SJSA1 (cell line): ENCODE measurements around the gene ZFP2. TPM values are rescaled to one million over a fixed set of nuclear protein-coding genes. Genes with fewer than 3 reads are reported as not detected.
"Not testable (repeated sequence)": the region's sequence is repeated elsewhere in the genome, so short reads cannot be mapped to it uniquely, and the experiment has no call there.

Experiments used
- DNase-seq, 2 experiments: peaks; one replicate each; pipeline ENCODE4 v3.0.0-alpha.2; 2015 to 2020; ENCODE audit warnings: low spot score in 2 of 2, low read depth in 1 of 2
- H3K27ac ChIP-seq: fragments of 250-450 bp; sonication (Bioruptor Pico); 2 replicates; pipeline ENCODE4 v1.5.1; 2020; ENCODE audit warnings: mild to moderate bottlenecking, moderate library complexity
- H3K27me3 ChIP-seq: fragments of 250-450 bp; sonication (Bioruptor Pico); replicated peaks from 2 replicates; pipeline ENCODE4 v1.5.1; 2020; ENCODE audit warnings: mild to moderate bottlenecking, moderate library complexity
- H3K36me3 ChIP-seq: fragments of 250-450 bp; sonication (Bioruptor Pico); 2 replicates; pipeline ENCODE4 v1.5.1; 2020; ENCODE audit warnings: mild to moderate bottlenecking
- H3K4me1 ChIP-seq: fragments of 250-450 bp; sonication (Bioruptor Pico); replicated peaks from 2 replicates; pipeline ENCODE4 v1.6.1; 2021; ENCODE audit warnings: mild to moderate bottlenecking
- H3K4me3 ChIP-seq: fragments of 250-450 bp; sonication (Bioruptor Pico); 2 replicates; pipeline ENCODE4 v1.5.1; 2020; ENCODE audit warnings: mild to moderate bottlenecking
- H3K9me3 ChIP-seq: fragments of 250-450 bp; sonication (Bioruptor Pico); replicated peaks from 2 replicates; pipeline ENCODE4 v1.5.1; 2020; ENCODE audit warnings: mild to moderate bottlenecking
- total RNA-seq: library from RNA; depleted of rRNA; stranded (reverse); fragments of >200 nt; shearing (Covaris generic); gene quantifications from 2 replicates; pipeline ENCODE4 v1.2.3, GENCODE V29; 2014; rRNA removed

Gene ZFP2
- total RNA-seq = not detected in 2 replicates

- Histone ChIP-seq H3K27ac (no peak within 1 kb of the TSS), H3K27me3 (0 out of 2 replicates have a peak, but pooled peaks cover 4% of the 10 kb centered on the region), H3K9me3 (peaks cover 27% of the 10 kb centered on the region), H3K36me3 (no peaks in the 10 kb centered on the region), H3K4me1 (peaks cover 6% of the 10 kb centered on the region), H3K4me3 (peak within 1 kb of the TSS; percentile 42)
- peak in 1 of 2 experiments; percentile 26 for DNase-seq
Observed at GRCh38 chr5:178895615-178896571, at the start of gene ZFP2. ZFP2 (plus strand) TSS chr5:178895913; CDS start chr5:178931314, 35,401 bp downstream.

DNA sequence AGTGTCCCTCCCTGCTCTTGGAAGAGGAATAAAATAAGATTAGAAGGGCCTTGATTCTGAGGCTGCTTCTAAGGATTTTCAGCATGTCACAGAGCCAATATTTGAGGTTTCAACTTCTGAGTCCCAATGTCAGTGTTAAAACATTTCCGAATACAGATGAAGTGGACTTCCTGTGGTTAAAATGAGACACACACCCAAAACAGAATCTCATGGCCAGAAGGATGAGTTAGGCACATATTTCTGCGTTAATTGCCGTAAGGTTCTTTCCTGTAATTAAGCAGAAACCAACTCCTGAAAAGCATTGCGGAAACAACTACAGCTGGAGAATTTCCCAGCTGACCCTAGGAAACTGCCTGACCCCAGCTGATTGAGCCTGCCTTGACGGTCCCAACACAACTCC lies 46.4 kb upstream of the ZFP2 start:
- Histone ChIP-seq H3K4me3 (no peak overlapping the region), H3K4me1 (no peaks in the 10 kb centered on the region), H3K36me3 (no peaks in the 10 kb centered on the region), H3K27me3 (no peaks in the 10 kb centered on the region), H3K9me3 (peaks cover 26% of the 10 kb centered on the region), H3K27ac (no peak overlapping the region)
- DNase-seq = no peak

- Histone ChIP-seq H3K27me3 (no peaks in the 10 kb centered on the region), H3K9me3 (peaks cover 22% of the 10 kb centered on the region), H3K4me3 (no peak overlapping the region), H3K27ac (no peak overlapping the region), H3K36me3 (no peaks in the 10 kb centered on the region), H3K4me1 (no peaks in the 10 kb centered on the region)
- peak in 1 of 2 experiments; percentile 6 for DNase-seq
Observed at GRCh38 chr5:178851951-178852350, 43.8 kb upstream of the ZFP2 start.

GRCh38 chr5:178854284-178854683 lies 41.4 kb upstream of the ZFP2 start:
- Histone ChIP-seq H3K4me1 (no peaks in the 10 kb centered on the region), H3K27me3 (no peaks in the 10 kb centered on the region), H3K27ac (no peak overlapping the region), H3K9me3 (peaks cover 14% of the 10 kb centered on the region), H3K4me3 (no peak overlapping the region), H3K36me3 (no peaks in the 10 kb centered on the region)
- peak in 1 of 2 experiments; percentile 39 for DNase-seq

GRCh38 chr5:178859625-178860521 lies 35.8 kb upstream of the ZFP2 start, which contains the start of gene ZNF354B:
ZNF354B (plus strand) TSS chr5:178859953; CDS start chr5:178861048, 1,095 bp downstream.
- peak within 1 kb of the TSS; percentile 81 for H3K4me3 ChIP-seq

GRCh38 chr5:178860615-178861014 lies 35.1 kb upstream of the ZFP2 start:
- H3K27ac ChIP-seq = peak overlapping the region; percentile 38; the same call in 1 of the 2 replicates
- not testable (repeated sequence) for H3K4me1 ChIP-seq, H3K27me3 ChIP-seq

More at GRCh38 chr5:178859625-178860521, 35.8 kb upstream of the ZFP2 start, which contains the start of gene ZNF354B:
- peak within 1 kb of the TSS; percentile 38 for H3K27ac ChIP-seq
- H3K27me3 ChIP-seq = no peaks in the 10 kb centered on the region
- peaks cover 42% of the 10 kb centered on the region for H3K36me3 ChIP-seq
- H3K9me3 ChIP-seq = peaks cover 3% of the 10 kb centered on the region
- H3K4me1 ChIP-seq = no peaks in the 10 kb centered on the region
- peak; percentile 91 to 92 for DNase-seq

GRCh38 chr5:178861627-178862026 lies 34.1 kb upstream of the ZFP2 start:
- H3K27ac ChIP-seq = no peak overlapping the region
- H3K27me3 ChIP-seq = no peaks in the 10 kb centered on the region
- peaks cover 7% of the 10 kb centered on the region for H3K9me3 ChIP-seq
- no peak overlapping the region for H3K4me3 ChIP-seq
- no peaks in the 10 kb centered on the region for H3K4me1 ChIP-seq
- DNase-seq = no peak
- peaks cover 60% of the 10 kb centered on the region for H3K36me3 ChIP-seq

More at GRCh38 chr5:178860615-178861014, 35.1 kb upstream of the ZFP2 start:
- H3K36me3 ChIP-seq = peaks cover 49% of the 10 kb centered on the region
- H3K9me3 ChIP-seq, DNase-seq: not testable (repeated sequence)
- peak overlapping the region; percentile 81 for H3K4me3 ChIP-seq

DNA sequence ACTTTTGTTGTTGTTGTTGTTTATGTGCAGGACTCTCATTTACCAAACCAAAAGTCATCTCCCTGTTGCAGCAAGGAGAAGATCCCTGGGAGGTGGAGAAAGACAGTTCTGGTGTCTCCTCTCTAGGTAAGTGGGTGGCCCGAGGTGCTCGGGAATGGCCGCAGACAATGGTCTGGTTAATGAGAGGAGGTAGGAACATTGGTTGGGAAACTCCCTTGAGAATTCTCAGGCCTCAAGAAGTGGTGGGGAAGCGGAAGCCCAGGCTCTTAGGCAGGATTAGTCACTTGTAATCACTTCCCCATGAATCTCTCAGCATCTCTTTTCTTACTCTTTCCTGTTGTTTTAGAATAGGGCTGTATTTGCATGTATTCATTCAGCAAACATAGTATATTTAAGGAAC lies 28.8 kb upstream of the ZFP2 start:
- H3K36me3 ChIP-seq = peaks cover 85% of the 10 kb centered on the region
- H3K4me1 ChIP-seq = no peaks in the 10 kb centered on the region
- H3K9me3 ChIP-seq = peaks cover 8% of the 10 kb centered on the region
- H3K27ac ChIP-seq = no peak overlapping the region
- no peak for DNase-seq
- H3K4me3 ChIP-seq = no peak overlapping the region
- H3K27me3 ChIP-seq = no peaks in the 10 kb centered on the region

DNA sequence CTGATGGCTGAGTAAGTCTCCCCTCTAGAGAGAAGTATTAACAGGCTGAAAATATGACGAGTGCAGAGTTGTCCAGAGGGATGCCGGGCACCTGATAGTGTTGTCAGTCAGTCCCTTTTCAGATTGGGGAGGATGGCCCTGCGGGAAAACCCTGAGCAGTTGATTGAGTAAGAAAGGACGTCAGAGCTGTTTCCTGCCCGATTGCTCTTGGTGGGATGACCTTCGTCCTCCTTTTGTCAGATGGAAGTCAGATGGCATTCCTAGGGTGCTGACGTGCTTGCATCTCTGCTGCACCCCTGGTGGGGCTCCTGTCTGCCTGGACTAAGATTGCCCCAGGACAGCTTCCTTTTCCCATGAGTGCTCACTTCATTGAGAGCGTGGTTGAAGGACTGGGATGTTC lies 26.1 kb upstream of the ZFP2 start:
- DNase-seq = no peak
- no peak overlapping the region for H3K27ac ChIP-seq
- no peaks in the 10 kb centered on the region for H3K4me1 ChIP-seq
- peaks cover 19% of the 10 kb centered on the region for H3K9me3 ChIP-seq
- H3K36me3 ChIP-seq = peaks cover 84% of the 10 kb centered on the region
- H3K4me3 ChIP-seq = no peak overlapping the region
- no peaks in the 10 kb centered on the region for H3K27me3 ChIP-seq

DNA sequence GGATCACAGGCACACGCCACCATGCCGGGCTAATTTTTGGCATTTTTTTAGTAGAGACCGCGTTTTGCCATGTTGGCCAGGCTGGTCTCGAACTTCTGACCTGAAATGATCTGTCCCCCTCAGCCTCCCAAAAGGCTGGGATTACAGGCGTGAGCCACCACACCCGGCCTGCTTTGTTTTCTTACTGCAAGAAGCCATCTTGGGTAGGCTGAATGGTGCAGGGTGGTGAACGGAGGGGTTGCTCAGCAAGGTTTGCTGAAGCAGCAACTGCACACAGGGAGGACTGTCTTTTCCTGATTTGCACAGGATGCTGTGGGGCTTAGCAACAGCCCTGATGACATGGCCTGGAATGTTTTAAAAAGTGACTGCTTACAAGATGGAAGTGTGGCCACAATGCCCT lies 25.3 kb upstream of the ZFP2 start:
- no peaks in the 10 kb centered on the region for H3K27me3 ChIP-seq
- no peaks in the 10 kb centered on the region for H3K4me1 ChIP-seq
- no peak for DNase-seq
- H3K36me3 ChIP-seq = peaks cover 84% of the 10 kb centered on the region
- peaks cover 26% of the 10 kb centered on the region for H3K9me3 ChIP-seq
- H3K4me3 ChIP-seq = no peak overlapping the region
- H3K27ac ChIP-seq = no peak overlapping the region

- no peak for DNase-seq
- no peak overlapping the region for H3K4me3 ChIP-seq
- no peaks in the 10 kb centered on the region for H3K4me1 ChIP-seq
- peaks cover 35% of the 10 kb centered on the region for H3K9me3 ChIP-seq
- peaks cover 85% of the 10 kb centered on the region for H3K36me3 ChIP-seq
- no peaks in the 10 kb centered on the region for H3K27me3 ChIP-seq
- no peak overlapping the region for H3K27ac ChIP-seq
Observed at GRCh38 chr5:178872302-178872701, 23.4 kb upstream of the ZFP2 start.

DNA sequence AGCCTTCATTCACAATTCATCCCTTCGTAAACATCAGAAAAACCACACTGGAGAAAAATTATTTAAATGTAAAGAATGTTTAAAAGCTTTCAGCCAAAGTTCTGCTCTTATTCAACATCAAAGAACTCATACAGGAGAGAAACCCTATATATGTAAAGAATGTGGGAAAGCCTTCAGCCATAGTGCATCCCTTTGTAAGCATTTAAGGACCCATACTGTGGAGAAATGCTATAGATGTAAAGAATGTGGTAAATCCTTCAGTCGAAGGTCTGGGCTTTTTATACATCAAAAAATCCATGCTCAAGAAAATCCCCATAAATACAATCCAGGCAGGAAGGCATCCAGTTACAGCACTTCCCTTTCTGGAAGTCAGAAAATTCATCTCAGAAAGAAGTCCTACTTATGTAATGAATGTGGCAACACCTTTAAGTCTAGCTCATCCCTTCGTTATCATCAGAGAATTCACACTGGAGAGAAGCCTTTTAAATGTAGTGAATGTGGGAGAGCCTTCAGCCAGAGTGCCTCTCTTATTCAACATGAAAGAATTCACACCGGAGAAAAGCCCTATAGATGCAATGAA lies 12.5 kb upstream of the ZFP2 start:
- not testable (repeated sequence) for H3K4me1 ChIP-seq, DNase-seq, H3K27me3 ChIP-seq, H3K4me3 ChIP-seq, H3K27ac ChIP-seq
- Histone ChIP-seq H3K9me3 (peaks cover 46% of the 10 kb centered on the region), H3K36me3 (peaks cover 92% of the 10 kb centered on the region)

- DNase-seq = no peak
- peaks cover 87% of the 10 kb centered on the region for H3K36me3 ChIP-seq
- H3K9me3 ChIP-seq = peaks cover 41% of the 10 kb centered on the region
Observed at GRCh38 chr5:178883815-178884430, 11.8 kb upstream of the ZFP2 start.

More at GRCh38 chr5:178883815-178884430, 11.8 kb upstream of the ZFP2 start:
- H3K27me3 ChIP-seq = no peaks in the 10 kb centered on the region
- no peaks in the 10 kb centered on the region for H3K4me1 ChIP-seq
- no peak overlapping the region for H3K4me3 ChIP-seq
- no peak overlapping the region for H3K27ac ChIP-seq
